Stimulated activated naive CD8-positive, alpha-beta T cell treated with anti-CD3 and anti-CD28 coated beads, Interleukin-15, amount 100 ng/mL, for 72 hours (primary cell): ENCODE measurements around the gene HSF5.

Experiments used
- ATAC-seq: fragments of 150-1000 bp; cut with Tn5 transposase; 2 replicates; pipeline ENCODE4 v1.10.0; 2021; ENCODE audit warnings: mild to moderate bottlenecking, moderate library complexity
- DNase-seq, 2 donors: peaks; one replicate each; pipeline ENCODE4 v3.0.0; 2021 to 2022
- H3K27ac Mint-ChIP-seq, 2 donors: one replicate each; pipeline ENCODE4 v1.8.0; 2022; ENCODE audit warnings: mild to moderate bottlenecking in 2 of 2, mixed read lengths in 2 of 2, moderate library complexity in 2 of 2
- H3K27me3 Mint-ChIP-seq: one replicate; pipeline ENCODE4 v1.8.0; 2022; ENCODE audit warnings: mixed read lengths
- H3K4me1 Mint-ChIP-seq: one replicate; pipeline ENCODE4 v1.8.0; 2022; ENCODE audit warnings: mild to moderate bottlenecking, mixed read lengths
- H3K4me3 Mint-ChIP-seq, 2 donors: one replicate each; pipeline ENCODE4 v1.8.0; 2022; ENCODE audit warnings: mild to moderate bottlenecking in 2 of 2, mixed read lengths in 2 of 2, moderate library complexity in 1 of 2
- H3K9me3 Mint-ChIP-seq, 2 donors: one replicate each; pipeline ENCODE4 v1.8.0; 2022; ENCODE audit warnings: mixed read lengths in 2 of 2

The HSF5 gene

DNA sequence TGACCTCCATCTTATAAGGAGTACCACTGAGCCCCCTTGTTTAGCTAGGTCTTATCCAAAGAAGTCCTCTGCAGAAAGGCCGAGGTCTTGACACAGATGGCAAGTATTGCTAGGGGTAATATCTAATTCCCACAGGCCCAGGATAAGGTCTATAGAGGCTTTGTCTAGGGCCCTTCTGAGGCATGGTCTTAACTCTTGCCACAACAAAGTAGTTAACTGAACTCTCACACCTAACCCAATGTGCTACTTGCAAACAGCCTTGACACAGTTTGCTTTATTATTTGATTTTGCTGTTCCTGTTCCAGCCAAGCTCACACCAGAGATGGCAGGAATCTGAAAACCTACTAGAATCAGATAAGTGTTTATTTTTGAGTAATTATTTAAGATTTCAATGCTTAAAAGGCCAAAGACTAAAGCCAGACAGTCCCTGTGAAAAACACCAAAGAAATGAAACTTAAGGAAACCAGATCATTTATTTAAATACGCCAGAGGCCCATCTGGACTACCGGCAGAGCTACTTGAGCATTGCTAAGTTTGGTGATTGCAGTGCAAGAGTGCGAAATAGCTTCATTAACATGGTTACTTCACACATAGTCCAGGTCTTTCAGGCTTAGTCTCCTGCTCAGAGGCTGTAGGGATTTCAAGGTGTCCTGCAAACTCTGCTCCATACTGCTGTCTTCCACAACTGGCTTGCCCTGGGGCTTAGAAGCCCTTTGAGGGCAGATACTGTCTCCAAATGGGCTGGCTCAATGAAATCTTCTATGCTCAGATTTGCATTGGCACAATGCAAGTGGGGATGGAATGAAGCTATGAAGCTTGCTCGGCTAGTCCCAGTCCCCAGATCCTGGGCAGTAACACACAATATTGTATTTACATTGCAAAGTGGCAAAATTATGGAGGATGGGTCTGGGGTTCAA, 107.7 kb downstream of the HSF5 start:
- ATAC-seq (no peak), DNase-seq (no peak)
- Mint-ChIP-seq H3K9me3 (no peaks in the 10 kb centered on the region), H3K4me1 (peaks cover 36% of the 10 kb centered on the region), H3K4me3 (no peak overlapping the region), H3K27me3 (no peaks in the 10 kb centered on the region), H3K27ac (no peak overlapping the region)

- Mint-ChIP-seq H3K4me3 (peak overlapping the region in 1 of 2 donors; percentile 35), H3K27me3 (no peaks in the 10 kb centered on the region), H3K27ac (peak overlapping the region; percentile 1 to 92), H3K4me1 (peaks cover 36% of the 10 kb centered on the region), H3K9me3 (no peaks in the 10 kb centered on the region)
- ATAC-seq (no peak), DNase-seq (no peak)
Measured at GRCh38 chr17:58379511-58379824, 108.7 kb downstream of the HSF5 start.

DNA sequence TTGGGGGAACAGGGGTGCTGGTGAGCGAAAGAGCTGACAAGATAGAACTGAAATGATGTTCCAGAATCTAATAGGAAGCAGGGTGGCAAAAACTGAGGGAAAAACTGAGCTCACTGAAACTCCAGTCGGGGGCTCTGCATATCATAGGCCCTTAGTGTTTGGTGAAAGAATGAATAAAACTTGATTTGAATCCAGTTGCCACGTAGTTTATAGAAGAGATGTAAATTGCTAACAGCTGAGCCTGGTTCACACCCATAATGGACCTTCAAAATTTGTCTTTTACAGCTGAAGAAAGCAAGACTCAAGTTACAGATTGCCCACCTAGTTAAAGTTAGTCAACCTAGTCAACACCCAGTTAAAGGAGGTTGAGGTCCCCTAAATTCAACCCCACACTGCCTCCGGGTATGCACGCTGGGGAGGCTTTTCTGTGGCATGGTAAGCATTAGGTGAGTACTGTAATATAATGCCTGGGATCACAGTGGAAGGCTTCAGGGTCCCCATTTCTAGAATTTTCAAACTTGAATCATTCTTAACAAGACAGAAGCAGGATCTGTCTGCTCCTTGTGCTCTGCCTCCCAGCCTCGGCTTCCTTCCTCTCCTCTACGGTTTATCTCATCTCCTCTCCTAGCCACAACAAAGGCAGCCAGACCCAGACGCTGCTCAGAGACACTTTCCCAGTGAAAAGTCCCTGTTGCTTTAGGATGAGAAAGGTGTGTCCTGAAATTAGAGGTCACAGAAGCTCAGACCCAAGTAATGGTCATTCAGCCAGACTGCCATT, 109.3 kb downstream of the HSF5 start:
- peaks cover 36% of the 10 kb centered on the region for H3K4me1 Mint-ChIP-seq
- no peak for ATAC-seq
- no peak for DNase-seq

DNA sequence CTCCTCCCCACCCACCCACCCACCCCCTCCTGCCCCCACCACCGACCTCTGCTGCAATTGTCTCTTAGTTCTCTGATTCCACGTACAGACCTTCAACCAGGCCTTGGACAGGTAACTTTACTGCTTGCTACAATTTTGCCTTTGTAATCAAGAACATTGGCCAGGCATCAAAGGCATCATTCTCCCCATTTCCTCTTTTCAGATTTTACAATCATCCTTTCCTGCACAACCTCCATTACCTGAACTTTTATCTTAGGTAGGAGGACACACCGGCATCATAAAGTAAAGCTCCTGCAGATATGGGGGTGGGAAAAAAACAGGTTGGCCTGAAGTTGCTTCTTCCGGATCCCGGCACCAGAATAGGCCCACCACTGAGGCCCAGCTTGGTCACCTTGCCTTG, 110.5 kb downstream of the HSF5 start:
- H3K4me3 Mint-ChIP-seq = no peak overlapping the region
- H3K9me3 Mint-ChIP-seq = no peaks in the 10 kb centered on the region
- H3K27ac Mint-ChIP-seq = no peak overlapping the region
- DNase-seq (no peak), ATAC-seq (no peak)
- no peaks in the 10 kb centered on the region for H3K27me3 Mint-ChIP-seq
- H3K4me1 Mint-ChIP-seq = peaks cover 32% of the 10 kb centered on the region

More for the DNA sequence above, 109.3 kb downstream of the HSF5 start:
- Mint-ChIP-seq H3K27ac (peak overlapping the region; percentile 1 to 92), H3K9me3 (no peaks in the 10 kb centered on the region), H3K4me3 (no peak overlapping the region), H3K27me3 (no peaks in the 10 kb centered on the region)

GRCh38 chr17:58377093-58377601, 111.1 kb downstream of the HSF5 start:
- Mint-ChIP-seq H3K9me3 (no peaks in the 10 kb centered on the region), H3K27ac (no peak overlapping the region), H3K27me3 (no peaks in the 10 kb centered on the region), H3K4me1 (peaks cover 27% of the 10 kb centered on the region), H3K4me3 (no peak overlapping the region)
- DNase-seq = no peak
- ATAC-seq = no peak

DNA sequence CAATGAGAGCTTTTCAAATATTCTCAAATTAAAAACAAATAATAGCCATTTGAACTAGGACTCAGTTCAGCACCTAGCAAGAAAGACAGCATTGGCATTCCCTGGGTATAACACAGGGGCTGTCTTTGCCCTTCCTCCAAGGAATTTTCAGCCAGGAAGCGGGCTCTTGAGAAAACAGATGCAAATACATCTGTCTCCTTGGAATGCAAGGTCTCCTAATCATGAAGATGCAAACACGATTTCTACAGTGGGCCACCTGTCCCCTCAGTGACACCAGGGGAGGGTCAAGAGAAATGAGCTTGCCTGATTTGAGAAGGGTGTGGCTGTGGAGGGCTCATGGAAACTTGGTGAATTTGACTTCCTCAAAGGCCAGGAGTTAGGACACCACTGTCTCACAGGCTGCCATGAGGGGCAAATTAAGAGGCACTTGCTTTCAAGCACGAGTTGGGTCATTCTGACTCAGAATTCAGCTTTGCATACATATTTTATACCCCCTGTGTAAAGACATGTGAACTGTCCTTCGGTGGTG, 111.7 kb downstream of the HSF5 start:
- H3K4me1 Mint-ChIP-seq = peaks cover 21% of the 10 kb centered on the region
- ATAC-seq (no peak), DNase-seq (no peak)
- H3K27me3 Mint-ChIP-seq = no peaks in the 10 kb centered on the region
- no peak overlapping the region for H3K27ac Mint-ChIP-seq
- no peaks in the 10 kb centered on the region for H3K9me3 Mint-ChIP-seq
- no peak overlapping the region for H3K4me3 Mint-ChIP-seq

- peaks cover 15% of the 10 kb centered on the region for H3K4me1 Mint-ChIP-seq
- no peaks in the 10 kb centered on the region for H3K9me3 Mint-ChIP-seq
- H3K27ac Mint-ChIP-seq = no peak overlapping the region
- no peak overlapping the region for H3K4me3 Mint-ChIP-seq
- DNase-seq (no peak), ATAC-seq (no peak)
- H3K27me3 Mint-ChIP-seq = no peaks in the 10 kb centered on the region
Measured at GRCh38 chr17:58375811-58376210, 112.4 kb downstream of the HSF5 start.

DNA sequence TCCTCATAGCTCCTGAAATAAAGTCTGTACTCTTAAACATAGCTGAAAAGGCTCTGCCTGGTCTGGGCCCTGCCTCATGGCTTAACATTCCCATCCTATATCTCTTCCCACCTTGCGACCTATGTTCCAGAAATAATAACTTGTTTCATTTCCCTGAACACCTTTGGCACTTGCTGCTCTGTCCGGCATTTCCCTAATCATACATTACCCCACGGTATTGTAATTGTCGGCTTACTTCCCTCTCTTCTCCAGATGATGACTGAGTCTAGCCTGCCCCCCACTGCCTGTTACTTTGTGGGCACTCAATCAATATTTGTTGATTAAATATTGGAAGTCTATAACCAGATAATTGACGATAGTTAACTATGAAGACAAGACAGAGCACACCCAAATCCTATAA, 113.0 kb downstream of the HSF5 start:
- H3K4me1 Mint-ChIP-seq = peaks cover 13% of the 10 kb centered on the region
- no peak overlapping the region for H3K4me3 Mint-ChIP-seq
- DNase-seq = no peak
- no peaks in the 10 kb centered on the region for H3K9me3 Mint-ChIP-seq
- H3K27me3 Mint-ChIP-seq = no peaks in the 10 kb centered on the region
- H3K27ac Mint-ChIP-seq = no peak overlapping the region
- no peak for ATAC-seq

GRCh38 chr17:58373923-58374322, 114.3 kb downstream of the HSF5 start:
- H3K27ac Mint-ChIP-seq = no peak overlapping the region
- peaks cover 11% of the 10 kb centered on the region for H3K4me1 Mint-ChIP-seq
- no peak overlapping the region for H3K4me3 Mint-ChIP-seq
- ATAC-seq = no peak
- no peak for DNase-seq
- H3K27me3 Mint-ChIP-seq = no peaks in the 10 kb centered on the region
- no peaks in the 10 kb centered on the region for H3K9me3 Mint-ChIP-seq

- DNase-seq (no peak), ATAC-seq (no peak)
- no peak overlapping the region for H3K4me3 Mint-ChIP-seq
- no peak overlapping the region for H3K27ac Mint-ChIP-seq
- no peaks in the 10 kb centered on the region for H3K9me3 Mint-ChIP-seq
- peaks cover 8% of the 10 kb centered on the region for H3K4me1 Mint-ChIP-seq
- H3K27me3 Mint-ChIP-seq = no peaks in the 10 kb centered on the region
Measured at GRCh38 chr17:58373003-58373402, 115.2 kb downstream of the HSF5 start.

GRCh38 chr17:58371300-58371950, 116.8 kb downstream of the HSF5 start:
- no peaks in the 10 kb centered on the region for H3K9me3 Mint-ChIP-seq
- peaks cover 8% of the 10 kb centered on the region for H3K4me1 Mint-ChIP-seq
- no peak for ATAC-seq
- no peaks in the 10 kb centered on the region for H3K27me3 Mint-ChIP-seq
- DNase-seq = no peak
- H3K27ac Mint-ChIP-seq = peak overlapping the region in 1 of 2 donors; percentile 47
- H3K4me3 Mint-ChIP-seq = no peak overlapping the region

GRCh38 chr17:58370716-58371115, 117.5 kb downstream of the HSF5 start:
- Mint-ChIP-seq H3K4me3 (no peak overlapping the region), H3K27me3 (no peaks in the 10 kb centered on the region), H3K4me1 (peaks cover 8% of the 10 kb centered on the region), H3K9me3 (no peaks in the 10 kb centered on the region), H3K27ac (no peak overlapping the region)
- no peak for DNase-seq
- ATAC-seq = no peak

- Mint-ChIP-seq H3K4me1 (peaks cover 8% of the 10 kb centered on the region), H3K4me3 (no peak overlapping the region), H3K27ac (no peak overlapping the region), H3K9me3 (no peaks in the 10 kb centered on the region), H3K27me3 (no peaks in the 10 kb centered on the region)
- DNase-seq (no peak), ATAC-seq (no peak)
Measured at GRCh38 chr17:58370309-58370708, 117.9 kb downstream of the HSF5 start.
